ENCODE results near the gene ANO4.

GRCh38 chr12:101166866-101167265 is 372.3 kb downstream of the ANO4 start:
- TF ChIP-seq CTCF (IDR thresholded peaks at IDR 0.05; ENCODE audit: control extremely low read depth in 1 of 3, insufficient read depth in 1 of 3, low read depth in 1 of 3, low read length in 3 of 3) (no peak), MAX (IDR thresholded peaks at IDR 0.05) (no peak), ZNF274 (IDR thresholded peaks at IDR 0.05; ENCODE audit: borderline replicate concordance, extremely low read depth, low read length) (no peak), CEBPB (IDR thresholded peaks at IDR 0.05; ENCODE audit: low read depth, low read length) (no peak), TCF12 (IDR thresholded peaks at IDR 0.05; ENCODE audit: low read depth, low read length) (no peak), GTF2F1 (IDR thresholded peaks at IDR 0.05; ENCODE audit: borderline replicate concordance, low read depth, low read length) (no peak)
